GM12878 (cell line): ENCODE results near the gene UBL4B. TPM values are rescaled to one million over a fixed set of nuclear protein-coding genes. Genes with fewer than 3 reads are reported as not detected.

Source experiments
- ATAC-seq: fragments of 200-7000 bp; cut with Tn5 transposase; 3 replicates; pipeline ENCODE4 v1.9.1; 2020; ENCODE audit warnings: mild to moderate bottlenecking, moderate library complexity
- BruUV-seq: library from RNA; stranded (reverse); fragments of 400-500 nt; replicated peaks from 2 replicates; lab custom pipeline; 2021; lab: Mats Ljungman, UMichigan
- CTCF ChIA-PET: fragments of 300-600 bp; sonication (Branson Sonifier 250); formaldehyde crosslinking; extraction: SDS; loops from one replicate; lab custom pipeline; 2021; ENCODE audit warnings: inconsistent platforms; lab: Yijun Ruan, JAX
- POLR2A ChIA-PET: fragments of 350-600 bp; formaldehyde crosslinking; extraction: SDS; loops from one replicate; lab custom pipeline; 2021; ENCODE audit warnings: inconsistent platforms; lab: Charles Lee
- RAD21 ChIA-PET: fragments of 300-600 bp; sonication (Branson Sonifier 250); formaldehyde crosslinking; loops from one replicate; lab custom pipeline; 2023; ENCODE audit warnings: antibody characterized with exemption; ENCODE audit not compliant: unreplicated experiment; lab: Charles Lee
- SMC1A ChIA-PET: fragments of 300-600 bp; sonication (Branson Sonifier 250); formaldehyde crosslinking; loops from one replicate; lab custom pipeline; 2023; ENCODE audit not compliant: unreplicated experiment, uncharacterized antibody; lab: Charles Lee
- DNase-seq: peaks from one replicate; pipeline ENCODE4 v3.0.0-alpha.2; 2011; ENCODE audit warnings: low read depth, low spot score
- FAIRE-seq: peaks from 3 replicates; lab custom pipeline; 2011; peaks lifted over from hg19 to GRCh38; lab: Jason Lieb, UNC
- H2AFZ ChIP-seq: 2 replicates; pipeline ENCODE4 v1.6.0; 2011; ENCODE audit warnings: low read depth, low read length, control low read depth; ENCODE audit not compliant: control insufficient read depth
- H3K27ac ChIP-seq: 2 replicates; pipeline ENCODE4 v1.5.1; 2011; ENCODE audit warnings: control low read depth; ENCODE audit not compliant: control insufficient read depth, insufficient read depth
- H3K27me3 ChIP-seq, 2 experiments: replicated peaks in 1 of 2; 2 replicates each; pipeline versions ENCODE4 v1.6.0 to v1.6.1; 2011; ENCODE audit warnings: low read length in 1 of 2; ENCODE audit not compliant: control insufficient read depth in 2 of 2, insufficient read depth in 2 of 2
- H3K36me3 ChIP-seq, 2 experiments: 2 replicates each; pipeline ENCODE4 v1.5.1; 2011; ENCODE audit warnings: low read length in 1 of 2; ENCODE audit not compliant: control insufficient read depth in 2 of 2, insufficient read depth in 2 of 2
- H3K4me1 ChIP-seq: 2 replicates; pipeline ENCODE4 v1.6.1; 2011; ENCODE audit warnings: mild to moderate bottlenecking, low read length, moderate library complexity, mixed read lengths; ENCODE audit not compliant: control insufficient read depth, insufficient read depth
- H3K4me2 ChIP-seq: 2 replicates; pipeline ENCODE4 v1.6.0; 2011; ENCODE audit warnings: control low read depth; ENCODE audit not compliant: control insufficient read depth, insufficient read depth
- H3K4me3 ChIP-seq: fragments of 200-600 bp; sonication (generic); 2 replicates; pipeline ENCODE4 v1.5.1; 2016
- H3K79me2 ChIP-seq: 2 replicates; pipeline ENCODE4 v1.6.0; 2011; ENCODE audit warnings: low read length; ENCODE audit not compliant: control insufficient read depth, insufficient read depth
- H3K9ac ChIP-seq: 2 replicates; pipeline ENCODE4 v1.8.0; 2011; ENCODE audit warnings: low read length, control low read depth, mixed read lengths; ENCODE audit not compliant: control insufficient read depth, insufficient read depth
- H3K9me3 ChIP-seq: replicated peaks from 3 replicates; pipeline ENCODE4 v1.5.1; 2011; ENCODE audit warnings: mild to moderate bottlenecking, low read length; ENCODE audit not compliant: control insufficient read depth, insufficient read depth
- H4K20me1 ChIP-seq: 2 replicates; pipeline ENCODE4 v1.6.0; 2011; ENCODE audit not compliant: control insufficient read depth, insufficient read depth
- ELK1 ChIP-seq: IDR thresholded peaks from 2 replicates; pipeline ENCODE4 v1.6.1; 2012; ENCODE audit warnings: low read depth, low read length, improper control_type of control experiment
- JUND ChIP-seq: IDR thresholded peaks from 2 replicates; pipeline ENCODE4 v1.6.1; 2012; ENCODE audit warnings: low read depth, mild to moderate bottlenecking, low read length, improper control_type of control experiment, moderate library complexity
- MTA2 ChIP-seq: fragments of 450-650 bp; IDR thresholded peaks from 2 replicates; pipeline ENCODE4 v1.6.1; 2016; ENCODE audit warnings: low read depth, mild to moderate bottlenecking, moderate library complexity
- NKRF ChIP-seq: fragments of 450-650 bp; conservative IDR thresholded peaks from 2 replicates; pipeline ENCODE4 v1.6.1; 2017; ENCODE audit warnings: mild to moderate bottlenecking, moderate library complexity
- POLR2AphosphoS5 ChIP-seq: IDR thresholded peaks from 2 replicates; pipeline ENCODE4 v1.6.1; 2011; ENCODE audit warnings: mild to moderate bottlenecking, low read length, inconsistent platforms
- REST ChIP-seq: IDR thresholded peaks from 2 replicates; pipeline ENCODE4 v1.6.1; 2012; ENCODE audit warnings: mild to moderate bottlenecking, low read depth, low read length
- STAT3 ChIP-seq: IDR thresholded peaks from 2 replicates; pipeline ENCODE4 v1.6.1; 2011; ENCODE audit warnings: low read depth, low read length, improper control_type of control experiment
- USF1 ChIP-seq: IDR thresholded peaks from 2 replicates; pipeline ENCODE4 v1.6.1; 2011; ENCODE audit warnings: borderline replicate concordance, low read depth, mild to moderate bottlenecking, moderate library complexity, mixed read lengths, low read length; ENCODE audit not compliant: insufficient read depth; ENCODE audit errors: extremely low read length
- YY1 ChIP-seq: IDR thresholded peaks from 2 replicates; pipeline ENCODE4 v1.6.1; 2011; ENCODE audit warnings: low read depth, mild to moderate bottlenecking, low read length
- WGBS: methylation state at CpG from one replicate; pipeline ENCODE4 v1.1.6; 2016; ENCODE audit warnings: low lambda C conversion rate; ENCODE audit not compliant: insufficient replicate concordance, insufficient coverage; ENCODE audit errors: missing lambda C conversion rate; 5-methylcytosine and 5-hydroxymethylcytosine counted together
- in situ Hi-C: fragments of 300-500 bp; cut with MboI; formaldehyde crosslinking; loops from 9 replicates; pipeline ENCODE4 v1.14.3; 2018; ENCODE audit warnings: mixed read lengths
- intact Hi-C: fragments of 100-400 bp; cut with micrococcal nuclease; formaldehyde crosslinking; loops from one replicate; pipeline ENCODE4 v1.14.2; 2022; ENCODE audit not compliant: unreplicated experiment
- polyA plus RNA-seq, 11 experiments: library from polyadenylated mRNA; depleted of rRNA in 4 of 11; unstranded in 6 of 11; stranded (reverse) in 5 of 11; fragments of >200 nt; fragmentation: Nextera tagmentation in 4 of 11; fragmentation: Illumina TruSeq in 1 of 11; extraction: Ambion mirVana in 4 of 11; extraction: Trizol in 1 of 11; gene quantifications; 1 replicate in 1 of 11; 2 replicates in 10 of 11; pipeline versions ENCODE4 v1.2.1 to v1.2.3, GENCODE V29; 2011 to 2016; ENCODE audit warnings: inconsistent platforms in 2 of 11, missing spikeins in 2 of 11, low read depth in 1 of 11
- total RNA-seq, 4 experiments: library from RNA; depleted of rRNA in 3 of 4; stranded (reverse); fragments of >200 nt in 3 of 4; fragmentation: Illumina TruSeq in 1 of 4; extraction: Trizol in 1 of 4; gene quantifications; 2 replicates each; pipeline versions ENCODE4 v1.2.1 to v1.2.3, GENCODE V29; 2013 to 2021

UBL4B gene
- total and polyA plus RNA-seq, 10 of the 15 experiments (the other 5 are each of a cell fraction or from before 2014, with no cell fraction given) = 0.06 to 0.15 TPM; not detected in 8

- Histone ChIP-seq H3K4me1 (peaks cover 5% of the 10 kb centered on the region; the same call in 1 of the 2 replicates), H3K9ac (no peak overlapping the region), H3K27ac (no peak overlapping the region), H2AFZ (no peak overlapping the region), H3K4me2 (no peak overlapping the region), H3K9me3 (no peaks in the 10 kb centered on the region), H4K20me1 (no peaks in the 10 kb centered on the region), H3K79me2 (no peaks in the 10 kb centered on the region), H3K4me3 (no peak overlapping the region), H3K36me3 (no peaks in the 10 kb centered on the region), H3K27me3 (peaks cover 5 to 8% of the 10 kb centered on the region in 2 experiments; a peak in 2 of 4 replicates)
- BruUV-seq = no TSS peak
- ATAC-seq (no peak), DNase-seq (no peak), FAIRE-seq (no peak)
- WGBS = 33% methylated on average over 4 of the region's 4 CpGs
- intact Hi-C loops (loop anchor here (10.0 kb wide), 1 partner anchor 378 kb away; no protein-coding TSS in a partner anchor), in situ Hi-C loops (no loop called here)
- ChIA-PET POLR2A (no interaction called here), RAD21 (no interaction called here), SMC1A (no interaction called here), CTCF (interaction anchor here (1.0 to 6.8 kb wide), 5 partner anchors 10 to 409 kb away, joined by 3 to 120 read pairs (median 13); no protein-coding TSS in a partner anchor)
- TF ChIP-seq REST (no peak), MTA2 (no peak), STAT3 (no peak), YY1 (no peak), POLR2AphosphoS5 (no peak), JUND (no peak), USF1 (no peak), NKRF (no peak), ELK1 (no peak)
Measured at GRCh38 chr1:110086961-110087360, 25.3 kb upstream of the UBL4B start.
